ENCODE measurements around the gene STEAP1B.
"Not testable (repeated sequence)": the region's sequence is repeated elsewhere in the genome, so short reads cannot be mapped to it uniquely, and the experiment has no call there.

STEAP1B gene

GRCh38 chr7:22499888-22500689 lies at the start of gene STEAP1B:
STEAP1B (minus strand) TSS chr7:22500188; CDS start chr7:22494855, 5,333 bp downstream.
- DNase-seq, result peak; percentile 80

GRCh38 chr7:22549051-22549450 lies 49.1 kb upstream of the STEAP1B start:
- no peak for DNase-seq

GRCh38 chr7:22548313-22548712 lies 48.3 kb upstream of the STEAP1B start:
- no peak for DNase-seq

GRCh38 chr7:22546769-22547168 lies 46.8 kb upstream of the STEAP1B start:
- no peak for DNase-seq

GRCh38 chr7:22545529-22545928 lies 45.5 kb upstream of the STEAP1B start:
- no peak for DNase-seq

- DNase-seq, result no peak
Measured at GRCh38 chr7:22544245-22544644, 44.3 kb upstream of the STEAP1B start.

- no peak for DNase-seq
Measured at GRCh38 chr7:22543169-22543568, 43.2 kb upstream of the STEAP1B start.

GRCh38 chr7:22542669-22543068 lies 42.7 kb upstream of the STEAP1B start:
- DNase-seq, result no peak

- DNase-seq, result no peak
Measured at GRCh38 chr7:22542254-22542653, 42.3 kb upstream of the STEAP1B start.

- DNase-seq, result no peak
Measured at GRCh38 chr7:22541789-22542188, 41.8 kb upstream of the STEAP1B start.

GRCh38 chr7:22528537-22528936 lies 28.5 kb upstream of the STEAP1B start:
- not testable (repeated sequence) for DNase-seq

GRCh38 chr7:22524353-22524947 lies 24.5 kb upstream of the STEAP1B start:
- DNase-seq, result not testable (repeated sequence)

- peak; percentile 20 for DNase-seq
Measured at GRCh38 chr7:22523478-22524352, 23.7 kb upstream of the STEAP1B start.

- DNase-seq, result not testable (repeated sequence)
Measured at GRCh38 chr7:22519560-22519959, 19.6 kb upstream of the STEAP1B start.

- DNase-seq, result not testable (repeated sequence)
Measured at GRCh38 chr7:22516950-22517349, 17.0 kb upstream of the STEAP1B start.

GRCh38 chr7:22514963-22515362 lies 15.0 kb upstream of the STEAP1B start:
- DNase-seq, result not testable (repeated sequence)

GRCh38 chr7:22507320-22507719 lies 7.3 kb upstream of the STEAP1B start:
- not testable (repeated sequence) for DNase-seq

GRCh38 chr7:22506316-22507020 lies 6.5 kb upstream of the STEAP1B start:
- DNase-seq, result not testable (repeated sequence)

GRCh38 chr7:22504519-22504918 lies 4.5 kb upstream of the STEAP1B start:
- not testable (repeated sequence) for DNase-seq

GRCh38 chr7:22502104-22502503 lies 2.1 kb upstream of the STEAP1B start:
- DNase-seq, result not testable (repeated sequence)

- DNase-seq, result peak; percentile 59
Measured at GRCh38 chr7:22501336-22501735, 1.3 kb upstream of the STEAP1B start.

GRCh38 chr7:22499044-22499443 lies 944 bp downstream of the STEAP1B start:
- no peak for DNase-seq

- not testable (repeated sequence) for DNase-seq
Measured at GRCh38 chr7:22496912-22497311, 3.1 kb downstream of the STEAP1B start.
